Sigmoid colon (tissue), 7 donors: ENCODE results near the gene TLE2. TPM values are rescaled to one million over a fixed set of nuclear protein-coding genes. Genes with fewer than 3 reads are reported as not detected.

Experiments used
- DNase-seq: peaks from one replicate; pipeline ENCODE4 v3.0.0-alpha.2; 2019
- H3K27ac ChIP-seq, 4 donors: fragments of 200-600 bp; sonication (generic); one replicate each; pipeline ENCODE4 v1.5.1; 2016 to 2019; ENCODE audit warnings: mild to moderate bottlenecking in 1 of 4
- H3K27me3 ChIP-seq, 3 donors: fragments of 200-600 bp; sonication (generic); one replicate each; pipeline ENCODE4 v1.5.1; 2019; ENCODE audit warnings: mild to moderate bottlenecking in 1 of 3
- H3K36me3 ChIP-seq, 4 donors: fragments of 200-600 bp; sonication (generic); one replicate each; pipeline ENCODE4 v1.5.1; 2016 to 2019
- H3K4me1 ChIP-seq, 4 donors: fragments of 200-600 bp; sonication (generic); one replicate each; pipeline ENCODE4 v1.5.1; 2017 to 2019
- H3K4me3 ChIP-seq, 4 donors: fragments of 200-600 bp; sonication (generic); one replicate each; pipeline ENCODE4 v1.5.1; 2017 to 2019; ENCODE audit warnings: mild to moderate bottlenecking in 2 of 4, moderate library complexity in 1 of 4
- H3K9me3 ChIP-seq, 4 donors: fragments of 200-600 bp in 3 of 4; sonication (generic) in 3 of 4; one replicate each; pipeline versions ENCODE4 v1.5.1 to v1.6.1; 2013 to 2019
- EP300 ChIP-seq, 4 donors: sonication (generic); formaldehyde crosslinking; IDR thresholded peaks; one replicate each; pipeline ENCODE4 v1.6.1; 2017; ENCODE audit warnings: antibody characterized with exemption in 4 of 4
- POLR2A ChIP-seq, 2 donors: fragments of 450-650 bp; IDR thresholded peaks; one replicate each; pipeline ENCODE4 v1.6.1; 2016; ENCODE audit warnings: antibody characterized with exemption in 2 of 2, mild to moderate bottlenecking in 2 of 2, moderate library complexity in 2 of 2
- POLR2AphosphoS5 ChIP-seq, 4 donors: sonication (generic); formaldehyde crosslinking; IDR thresholded peaks; one replicate each; pipeline ENCODE4 v1.6.1; 2017; ENCODE audit warnings: antibody characterized with exemption in 4 of 4
- WGBS, 2 donors: extraction: QIAGEN DNeasy Blood & Tissue Kit; methylation state at CpG; one replicate each; pipeline ENCODE4 v1.1.7; 2013; 5-methylcytosine and 5-hydroxymethylcytosine counted together
- intact Hi-C: fragments of 100-400 bp; cut with DNase I; formaldehyde crosslinking; loops from one replicate; pipeline ENCODE4 v1.15.1; 2023
- polyA plus RNA-seq, 3 donors: library from polyadenylated mRNA; stranded (reverse); fragments of 200-250 nt; gene quantifications; one replicate each; pipeline ENCODE4 v1.2.3, GENCODE V29; 2013
- total RNA-seq, 4 donors: library from RNA; depleted of rRNA; stranded (reverse); fragments of >200 nt; gene quantifications; one replicate each; pipeline ENCODE4 v1.1.0, GENCODE V29; 2016
- TF ChIP-seq, protein P1 (sequence below), 4 experiments: fragments of 450-650 bp in 3 of 4; fragments of 200-600 bp in 1 of 4; IDR thresholded peaks; one replicate each; pipeline ENCODE4 v1.5.1; 2016 to 2019; ENCODE audit warnings: antibody characterized with exemption in 4 of 4, mild to moderate bottlenecking in 3 of 4, moderate library complexity in 2 of 4
- donor health status: healthy with polysubstance abuse.
- donor health status: Bipolar disorder and iron deficiency.
- donor health status: healthy.

Gene TLE2
- total and polyA plus RNA-seq, 7 donors = 10.9 to 66.5 (median 27.8) TPM

DNA sequence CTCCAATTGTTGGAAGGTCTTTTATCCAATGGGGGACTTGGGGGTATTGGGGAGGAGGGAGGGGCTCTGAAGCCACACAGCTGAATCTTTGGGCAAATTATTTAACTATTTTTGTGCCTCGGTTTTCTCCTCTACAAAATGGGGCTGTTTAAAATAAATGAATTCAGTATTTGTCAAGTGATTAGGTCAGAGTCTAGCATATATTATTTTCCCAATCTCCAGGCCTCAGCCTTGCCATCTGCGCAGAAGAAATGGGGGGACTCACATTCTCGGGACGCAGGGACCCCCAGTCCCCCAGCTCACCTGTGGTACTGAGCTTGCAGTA, 31.7 kb upstream of the TLE2 start:
- TF ChIP-seq, protein P1, sequence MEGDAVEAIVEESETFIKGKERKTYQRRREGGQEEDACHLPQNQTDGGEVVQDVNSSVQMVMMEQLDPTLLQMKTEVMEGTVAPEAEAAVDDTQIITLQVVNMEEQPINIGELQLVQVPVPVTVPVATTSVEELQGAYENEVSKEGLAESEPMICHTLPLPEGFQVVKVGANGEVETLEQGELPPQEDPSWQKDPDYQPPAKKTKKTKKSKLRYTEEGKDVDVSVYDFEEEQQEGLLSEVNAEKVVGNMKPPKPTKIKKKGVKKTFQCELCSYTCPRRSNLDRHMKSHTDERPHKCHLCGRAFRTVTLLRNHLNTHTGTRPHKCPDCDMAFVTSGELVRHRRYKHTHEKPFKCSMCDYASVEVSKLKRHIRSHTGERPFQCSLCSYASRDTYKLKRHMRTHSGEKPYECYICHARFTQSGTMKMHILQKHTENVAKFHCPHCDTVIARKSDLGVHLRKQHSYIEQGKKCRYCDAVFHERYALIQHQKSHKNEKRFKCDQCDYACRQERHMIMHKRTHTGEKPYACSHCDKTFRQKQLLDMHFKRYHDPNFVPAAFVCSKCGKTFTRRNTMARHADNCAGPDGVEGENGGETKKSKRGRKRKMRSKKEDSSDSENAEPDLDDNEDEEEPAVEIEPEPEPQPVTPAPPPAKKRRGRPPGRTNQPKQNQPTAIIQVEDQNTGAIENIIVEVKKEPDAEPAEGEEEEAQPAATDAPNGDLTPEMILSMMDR (IDR thresholded peaks at IDR 0.05) = no peak
- TF ChIP-seq EP300 (IDR thresholded peaks at IDR 0.05) = no peak
- TF ChIP-seq POLR2A (IDR thresholded peaks at IDR 0.05) = no peak
- no peak for TF ChIP-seq POLR2AphosphoS5 (IDR thresholded peaks at IDR 0.05)

DNA sequence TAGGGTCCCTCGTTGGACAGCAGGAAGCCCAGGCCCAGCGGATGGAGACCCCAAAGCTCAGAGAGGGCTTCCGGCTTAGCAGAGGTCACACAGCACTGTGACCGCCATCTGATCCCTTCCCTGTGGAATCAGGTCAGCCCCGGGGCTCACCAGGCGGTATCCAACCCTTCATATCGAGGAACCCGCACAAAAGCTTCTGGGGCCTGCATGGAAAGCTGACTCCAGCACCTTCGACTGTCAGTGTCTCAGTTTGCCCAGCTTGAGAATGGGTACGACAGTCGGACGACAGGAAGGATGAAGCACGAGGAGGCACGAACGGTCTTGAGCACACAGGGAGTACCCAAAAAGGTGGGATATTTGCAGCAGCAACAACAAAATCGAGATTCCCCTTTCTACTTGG, 30.6 kb upstream of the TLE2 start:
- Histone ChIP-seq H3K27ac (peak overlapping the region; percentile 93 to 99 (median 96)), H3K9me3 (no peaks in the 10 kb centered on the region), H3K36me3 (peaks cover 17 to 47% (median 30%) of the 10 kb centered on the region in 4 donors), H3K4me1 (peaks cover 4 to 74% (median 70%) of the 10 kb centered on the region in 4 donors), H3K4me3 (no peak overlapping the region), H3K27me3 (no peaks in the 10 kb centered on the region)
- TF ChIP-seq EP300 (IDR thresholded peaks at IDR 0.05) (no peak), POLR2A (IDR thresholded peaks at IDR 0.05) (no peak), POLR2AphosphoS5 (IDR thresholded peaks at IDR 0.05) (no peak)
- TF ChIP-seq, protein P1 (IDR thresholded peaks at IDR 0.05) = no peak
- DNase-seq = no peak
- WGBS, 2 donors = 89% methylated on average over 16 of the region's 16 CpGs
- intact Hi-C loops = no loop called here

More for the DNA sequence above, 31.7 kb upstream of the TLE2 start:
- Histone ChIP-seq H3K36me3 (peaks cover 9 to 36% (median 18%) of the 10 kb centered on the region in 4 donors), H3K4me1 (peaks cover 4 to 62% (median 60%) of the 10 kb centered on the region in 4 donors), H3K27me3 (no peaks in the 10 kb centered on the region), H3K4me3 (peak overlapping the region; percentile 68 to 98 (median 87)), H3K27ac (peak overlapping the region; percentile 93 to 99 (median 96)), H3K9me3 (no peaks in the 10 kb centered on the region)
- 21 to 25% methylated on average over 4 of the region's 4 CpGs for WGBS, 2 donors
- intact Hi-C loops = loop anchor here (1.0 kb wide), 1 partner anchor 78 kb away; no protein-coding TSS in a partner anchor
- DNase-seq = no peak

DNA sequence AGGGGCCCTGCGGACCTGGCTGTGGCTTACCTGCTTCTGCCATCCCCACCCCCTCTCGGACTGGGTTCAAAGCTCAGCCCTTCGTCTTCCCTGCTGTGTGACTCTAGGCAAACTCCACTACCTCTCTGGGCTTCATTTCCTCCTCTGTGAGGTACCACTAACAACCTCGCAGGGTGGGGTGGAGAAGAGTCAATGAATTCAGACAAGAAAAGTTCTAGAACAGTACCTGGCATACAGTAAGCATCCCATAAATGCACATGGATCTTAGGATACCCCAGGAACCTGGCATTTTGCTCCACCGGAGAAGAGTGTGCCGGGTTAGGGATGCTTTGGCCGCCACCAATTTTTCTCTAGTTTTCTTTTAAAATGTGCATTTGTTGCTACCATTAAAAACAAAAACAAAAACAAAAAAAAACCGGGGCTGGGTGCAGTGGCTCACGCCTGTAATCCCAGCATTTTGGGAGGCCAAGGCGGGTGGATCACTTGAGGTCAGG, 29.8 kb upstream of the TLE2 start:
- no peak for DNase-seq
- Histone ChIP-seq H3K36me3 (peaks cover 17 to 55% (median 38%) of the 10 kb centered on the region in 4 donors), H3K27ac (peak overlapping the region; percentile 86 to 99 (median 96)), H3K4me1 (peaks cover 4 to 76% (median 70%) of the 10 kb centered on the region in 4 donors), H3K27me3 (no peaks in the 10 kb centered on the region), H3K4me3 (no peak overlapping the region), H3K9me3 (no peaks in the 10 kb centered on the region)
- no peak for TF ChIP-seq EP300 (IDR thresholded peaks at IDR 0.05)
- TF ChIP-seq, protein P1 (IDR thresholded peaks at IDR 0.05) = no peak
- no peak for TF ChIP-seq POLR2AphosphoS5 (IDR thresholded peaks at IDR 0.05)
- no peak for TF ChIP-seq POLR2A (IDR thresholded peaks at IDR 0.05)
- intact Hi-C loops = no loop called here
- 84 to 87% methylated on average over 10 of the region's 10 CpGs for WGBS, 2 donors

DNA sequence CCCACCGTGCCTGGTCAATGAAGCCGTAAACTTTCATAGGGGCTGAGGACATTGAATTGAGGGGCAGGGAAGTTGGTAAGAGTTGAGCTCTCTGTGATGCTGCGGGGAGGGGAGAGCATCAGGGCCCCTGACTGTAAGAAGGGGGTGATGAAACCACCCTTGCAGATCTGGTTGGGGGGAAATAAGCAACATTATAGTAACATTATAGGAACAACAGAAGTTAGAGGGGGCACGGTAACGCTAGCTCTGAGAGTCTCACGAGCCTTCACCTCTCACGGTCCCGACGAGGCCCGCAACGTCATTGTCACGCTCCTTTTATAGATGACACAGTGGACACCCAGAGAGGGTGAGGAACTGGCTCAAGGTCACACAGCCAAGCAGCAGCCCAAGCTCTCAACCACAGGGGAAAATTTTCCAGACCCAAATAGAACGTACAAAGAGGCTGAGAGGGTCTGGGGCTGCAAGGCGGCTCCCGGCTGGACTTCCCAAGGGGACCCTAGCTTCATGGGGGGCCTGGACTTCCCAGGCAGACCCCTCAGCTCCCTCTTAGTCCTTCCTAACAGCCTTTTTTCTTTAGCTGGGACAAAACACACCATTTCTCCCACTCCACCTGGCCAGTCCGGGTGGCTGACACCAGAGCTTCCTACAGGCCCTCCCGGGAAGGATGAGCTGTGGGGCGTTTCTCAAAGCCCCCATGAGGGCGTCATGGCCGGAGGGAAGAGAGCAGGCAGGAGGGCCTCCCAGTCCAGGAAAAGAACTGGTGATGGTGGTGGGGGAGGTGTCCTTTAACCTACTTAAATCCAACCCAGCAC, 29.1 kb upstream of the TLE2 start:
- Histone ChIP-seq H3K9me3 (no peaks in the 10 kb centered on the region), H3K27ac (peak overlapping the region; percentile 86 to 99 (median 96)), H3K4me3 (peak overlapping the region in 1 of 4 donors; percentile 29), H3K36me3 (peaks cover 17 to 62% (median 42%) of the 10 kb centered on the region in 4 donors), H3K27me3 (no peaks in the 10 kb centered on the region), H3K4me1 (peaks cover 4 to 74% (median 69%) of the 10 kb centered on the region in 4 donors)
- 88 to 90% methylated on average over 20 of the region's 20 CpGs for WGBS, 2 donors
- TF ChIP-seq POLR2AphosphoS5 (IDR thresholded peaks at IDR 0.05) (no peak), EP300 (IDR thresholded peaks at IDR 0.05) (no peak), POLR2A (IDR thresholded peaks at IDR 0.05) (no peak)
- TF ChIP-seq, protein P1 (IDR thresholded peaks at IDR 0.05) = no peak
- intact Hi-C loops = no loop called here
- no peak for DNase-seq
